Measurements from ENCODE around the gene KCNQ4. TPM values are rescaled to one million over a fixed set of nuclear protein-coding genes. Genes with fewer than 3 reads are reported as not detected.

The KCNQ4 gene
- total RNA-seq, 1 donor from 2014 or later, result not detected

DNA sequence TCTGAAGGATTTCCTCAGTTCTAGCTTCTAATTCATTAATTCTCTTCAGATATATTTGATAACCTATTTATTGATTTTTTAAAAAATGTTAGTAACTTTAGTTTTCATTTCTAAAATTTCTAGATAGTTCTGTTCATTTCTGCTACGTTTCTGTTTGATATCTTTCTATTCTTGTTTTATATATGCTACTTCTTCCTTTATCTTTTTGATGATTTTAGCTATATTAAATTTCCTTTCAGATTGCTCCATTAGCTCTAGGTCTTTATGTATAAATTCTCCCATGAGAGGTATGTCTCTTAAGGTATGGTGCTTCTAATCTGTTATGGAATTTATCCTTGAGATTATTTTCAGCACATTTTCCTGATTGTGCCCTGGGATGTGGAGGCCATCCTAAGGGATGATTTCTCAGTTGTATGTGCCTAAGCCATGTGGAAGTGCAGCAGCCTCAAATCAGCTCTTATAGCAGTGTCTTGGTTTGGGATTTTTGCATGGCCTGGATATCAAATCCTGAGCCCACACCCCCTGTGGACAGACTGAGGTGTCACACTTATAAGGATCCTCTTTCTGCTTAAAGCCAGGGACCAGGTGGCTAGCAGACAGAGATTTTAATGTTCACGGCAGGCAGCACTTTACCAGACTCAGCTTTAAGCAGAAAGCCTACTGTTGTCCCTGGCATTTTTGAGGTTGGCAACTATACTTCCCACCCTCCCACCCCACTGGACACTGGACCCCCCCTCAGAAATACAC is 6.2 kb upstream of the KCNQ4 start:
- H3K9me3 Mint-ChIP-seq, result peaks cover 16% of the 10 kb centered on the region

DNA sequence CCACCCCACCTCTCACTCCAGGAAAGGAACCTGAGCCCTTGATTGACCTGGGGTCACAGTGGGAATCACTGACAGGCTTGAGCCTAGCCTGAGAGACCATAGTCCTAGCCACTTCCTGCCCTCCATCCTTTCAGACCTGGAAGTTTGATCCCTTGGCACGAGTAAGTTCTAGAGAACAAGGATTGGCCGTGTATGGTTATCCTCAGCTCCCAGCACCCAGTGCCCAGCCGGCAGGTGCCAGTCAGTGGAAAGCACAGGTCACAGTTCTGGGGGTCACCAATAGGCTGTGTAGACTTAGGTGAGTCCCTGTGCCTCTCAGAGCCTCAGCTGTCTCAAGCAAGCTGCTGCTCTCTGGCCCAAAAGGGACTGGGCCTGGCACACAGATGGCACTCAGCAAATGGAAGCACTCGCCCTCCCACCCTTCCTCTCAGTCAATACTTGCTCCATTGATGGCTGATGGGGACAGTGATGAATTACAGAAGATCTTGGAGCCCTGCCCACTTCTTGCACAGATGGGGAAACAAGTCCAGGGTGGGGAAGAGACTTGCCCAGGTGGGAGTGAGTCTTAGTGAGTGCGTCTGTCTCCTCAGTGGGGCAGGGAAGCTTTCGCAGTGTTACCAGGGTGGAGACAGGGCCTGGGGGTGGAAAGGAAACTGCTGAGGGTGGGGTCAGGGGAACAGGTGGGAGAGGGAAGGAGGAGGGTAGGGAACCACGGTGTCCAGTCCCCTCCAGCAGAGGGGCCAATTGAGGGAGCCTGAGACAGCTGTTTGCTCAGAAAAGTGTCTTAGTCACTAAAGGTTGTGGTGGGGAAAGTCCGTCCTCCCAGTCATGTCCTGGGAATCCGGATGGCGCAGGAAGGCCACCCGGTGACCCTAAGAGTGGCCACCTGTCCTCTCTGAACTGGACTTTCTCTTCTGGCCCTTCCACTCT is 2.6 kb upstream of the KCNQ4 start:
- no peak overlapping the region for H2AFZ ChIP-seq (replicated peaks)
- Mint-ChIP-seq H3K4me1 (peaks cover 22% of the 10 kb centered on the region), H3K27me3 (ENCODE audit: insufficient read depth, low read depth) (peaks cover 18% of the 10 kb centered on the region), H3K36me3 (peaks cover 23% of the 10 kb centered on the region), H3K9me3 (peaks cover 16% of the 10 kb centered on the region), H3K27ac (no peak overlapping the region), H3K4me3 (no peak overlapping the region)
- no peak overlapping the region for H3K4me3 ChIP-seq
- peaks cover 49% of the 10 kb centered on the region for H3K27me3 ChIP-seq
- no peaks in the 10 kb centered on the region for H3K79me2 ChIP-seq (ENCODE audit: low read depth)
- DNase-seq (ENCODE audit: low spot score), result no peak
- H3F3A ChIP-seq (ENCODE audit: low read depth), result peaks cover 22% of the 10 kb centered on the region
- no peak overlapping the region for H3K27ac ChIP-seq
- TF ChIP-seq, protein P1, sequence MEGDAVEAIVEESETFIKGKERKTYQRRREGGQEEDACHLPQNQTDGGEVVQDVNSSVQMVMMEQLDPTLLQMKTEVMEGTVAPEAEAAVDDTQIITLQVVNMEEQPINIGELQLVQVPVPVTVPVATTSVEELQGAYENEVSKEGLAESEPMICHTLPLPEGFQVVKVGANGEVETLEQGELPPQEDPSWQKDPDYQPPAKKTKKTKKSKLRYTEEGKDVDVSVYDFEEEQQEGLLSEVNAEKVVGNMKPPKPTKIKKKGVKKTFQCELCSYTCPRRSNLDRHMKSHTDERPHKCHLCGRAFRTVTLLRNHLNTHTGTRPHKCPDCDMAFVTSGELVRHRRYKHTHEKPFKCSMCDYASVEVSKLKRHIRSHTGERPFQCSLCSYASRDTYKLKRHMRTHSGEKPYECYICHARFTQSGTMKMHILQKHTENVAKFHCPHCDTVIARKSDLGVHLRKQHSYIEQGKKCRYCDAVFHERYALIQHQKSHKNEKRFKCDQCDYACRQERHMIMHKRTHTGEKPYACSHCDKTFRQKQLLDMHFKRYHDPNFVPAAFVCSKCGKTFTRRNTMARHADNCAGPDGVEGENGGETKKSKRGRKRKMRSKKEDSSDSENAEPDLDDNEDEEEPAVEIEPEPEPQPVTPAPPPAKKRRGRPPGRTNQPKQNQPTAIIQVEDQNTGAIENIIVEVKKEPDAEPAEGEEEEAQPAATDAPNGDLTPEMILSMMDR (IDR thresholded peaks at IDR 0.05), result no peak
- TF ChIP-seq EZH2 (IDR thresholded peaks at IDR 0.05) (no peak), EZH2phosphoT487 (IDR thresholded peaks at IDR 0.05) (no peak)
- H3K4me2 ChIP-seq, result no peak overlapping the region
- H3K9ac ChIP-seq, result no peak overlapping the region
- H3K9me3 ChIP-seq (ENCODE audit: low read depth), result no peaks in the 10 kb centered on the region
- peaks cover 12% of the 10 kb centered on the region for H3K4me1 ChIP-seq
- H4K20me1 ChIP-seq (ENCODE audit: low read depth), result peaks cover 8% of the 10 kb centered on the region
- no peaks in the 10 kb centered on the region for H3K36me3 ChIP-seq

More for the DNA sequence above, 6.2 kb upstream of the KCNQ4 start:
- H3K27me3 ChIP-seq, result peaks cover 18% of the 10 kb centered on the region
- H3K27me3 Mint-ChIP-seq (ENCODE audit: insufficient read depth, low read depth), result peaks cover 7% of the 10 kb centered on the region
- peaks cover 20% of the 10 kb centered on the region for H3F3A ChIP-seq (ENCODE audit: low read depth)
- no peaks in the 10 kb centered on the region for H3K36me3 ChIP-seq
- H3K4me2 ChIP-seq, result no peak overlapping the region
- H3K4me1 Mint-ChIP-seq, result no peaks in the 10 kb centered on the region
- no peak overlapping the region for H2AFZ ChIP-seq (replicated peaks)
- DNase-seq (ENCODE audit: low spot score), result no peak
- no peak overlapping the region for H3K4me3 Mint-ChIP-seq
- no peak overlapping the region for H3K9ac ChIP-seq
- no peak overlapping the region for H3K4me3 ChIP-seq
- no peaks in the 10 kb centered on the region for H3K79me2 ChIP-seq (ENCODE audit: low read depth)
- TF ChIP-seq, protein P1 (IDR thresholded peaks at IDR 0.05), result no peak
- TF ChIP-seq EZH2 (IDR thresholded peaks at IDR 0.05), result no peak
- no peak for TF ChIP-seq EZH2phosphoT487 (IDR thresholded peaks at IDR 0.05)
- H3K9me3 ChIP-seq (ENCODE audit: low read depth), result no peaks in the 10 kb centered on the region
- peaks cover 4% of the 10 kb centered on the region for H3K4me1 ChIP-seq
- peaks cover 5% of the 10 kb centered on the region for H4K20me1 ChIP-seq (ENCODE audit: low read depth)
- no peak overlapping the region for H3K27ac Mint-ChIP-seq
- no peak overlapping the region for H3K27ac ChIP-seq
- H3K36me3 Mint-ChIP-seq, result peaks cover 36% of the 10 kb centered on the region

- peaks cover 12% of the 10 kb centered on the region for H3K4me1 ChIP-seq
- H3K27me3 ChIP-seq, result peaks cover 54% of the 10 kb centered on the region
- Mint-ChIP-seq H3K27ac (no peak overlapping the region), H3K9me3 (peaks cover 14% of the 10 kb centered on the region), H3K36me3 (peaks cover 18% of the 10 kb centered on the region), H3K4me1 (peaks cover 23% of the 10 kb centered on the region), H3K4me3 (peak overlapping the region; percentile 55), H3K27me3 (ENCODE audit: insufficient read depth, low read depth) (peaks cover 21% of the 10 kb centered on the region)
- peaks cover 8% of the 10 kb centered on the region for H4K20me1 ChIP-seq (ENCODE audit: low read depth)
- no peaks in the 10 kb centered on the region for H3K36me3 ChIP-seq
- H3K9me3 ChIP-seq (ENCODE audit: low read depth), result no peaks in the 10 kb centered on the region
- H2AFZ ChIP-seq (replicated peaks), result no peak overlapping the region
- H3K27ac ChIP-seq, result no peak overlapping the region
- peaks cover 22% of the 10 kb centered on the region for H3F3A ChIP-seq (ENCODE audit: low read depth)
- no peak for DNase-seq (ENCODE audit: low spot score)
- H3K4me3 ChIP-seq, result no peak overlapping the region
- TF ChIP-seq, protein P1 (IDR thresholded peaks at IDR 0.05), result no peak
- TF ChIP-seq EZH2phosphoT487 (IDR thresholded peaks at IDR 0.05), result no peak
- TF ChIP-seq EZH2 (IDR thresholded peaks at IDR 0.05), result no peak
- H3K79me2 ChIP-seq (ENCODE audit: low read depth), result no peaks in the 10 kb centered on the region
- no peak overlapping the region for H3K9ac ChIP-seq
- no peak overlapping the region for H3K4me2 ChIP-seq
Observed at GRCh38 chr1:40781608-40781971, 2.0 kb upstream of the KCNQ4 start.

Data from neural progenitor cell (in vitro differentiated cells).